ENCODE measurements around the gene GPATCH4.

DNA sequence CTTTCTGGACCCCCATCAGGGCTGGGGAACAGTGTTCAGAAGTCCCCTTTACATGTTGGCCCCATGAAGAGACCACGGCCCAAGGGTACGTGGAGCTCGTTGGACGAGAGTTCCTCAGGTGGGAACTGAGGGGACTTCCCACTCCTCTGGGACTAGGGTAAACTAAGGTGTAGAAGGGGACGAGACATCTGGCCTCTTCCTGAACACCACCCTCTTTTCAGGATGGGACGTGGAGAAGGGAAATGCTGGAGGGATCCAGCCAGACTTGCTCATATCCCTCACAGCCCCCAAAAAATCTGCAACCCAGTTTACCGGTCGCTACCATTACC is 7.7 kb downstream of the GPATCH4 start:
- no peak for TF ChIP-seq CTCF (conservative IDR thresholded peaks at IDR 0.05; ENCODE audit: low read depth, low read length)
- no peak for TF ChIP-seq POLR2A (IDR thresholded peaks at IDR 0.05; ENCODE audit: low read depth, low read length)

Data from IMR-90 (cell line).